ENCODE measurements around the gene TMEM244. TPM values are rescaled to one million over a fixed set of nuclear protein-coding genes. Genes with fewer than 3 reads are reported as not detected.
"Not testable (repeated sequence)": the region's sequence is repeated elsewhere in the genome, so short reads cannot be mapped to it uniquely, and the experiment has no call there.

TMEM244 gene
- total and polyA plus RNA-seq, 10 donors, result not detected

- no peaks in the 10 kb centered on the region for H3K36me3 ChIP-seq
- peaks cover 0 to 6% (median 0%) of the 10 kb centered on the region in 6 donors for H3K4me1 ChIP-seq
- WGBS, 5 donors, result 31 to 52% (median 33%) methylated on average over 8 of the region's 8 CpGs
- no peak for TF ChIP-seq POLR2A (IDR thresholded peaks at IDR 0.05)
- intact Hi-C loops (cut with DNase I; ENCODE audit: low total_unique reads), result no loop called here
- H3K27ac ChIP-seq, result peak overlapping the region in 1 of 8 donors; percentile 26
- no peaks in the 10 kb centered on the region for H3K27me3 ChIP-seq (replicated peaks in 1 of 7)
- H3K9me3 ChIP-seq, result peaks cover 0 to 9% (median 5%) of the 10 kb centered on the region in 8 donors
- DNase-seq, result peak; percentile 71
- H3K4me3 ChIP-seq, result peak overlapping the region in 1 of 8 donors; percentile 15
Observed at GRCh38 chr6:129882510-129883023, 21.5 kb upstream of the TMEM244 start.

- H3K27me3 ChIP-seq (replicated peaks in 1 of 7); intact Hi-C loops (cut with DNase I; ENCODE audit: low total_unique reads); DNase-seq; H3K36me3 ChIP-seq; H3K9me3 ChIP-seq; H3K27ac ChIP-seq; H3K4me3 ChIP-seq: not testable (repeated sequence)
- WGBS, 5 donors, result 83 to 95% (median 89%) methylated on average over 1 of the region's 1 CpG
- peaks cover 0 to 22% (median 8%) of the 10 kb centered on the region in 6 donors for H3K4me1 ChIP-seq
Observed at GRCh38 chr6:129877894-129878293, 16.8 kb upstream of the TMEM244 start.

- DNase-seq, result no peak
- intact Hi-C loops (cut with DNase I; ENCODE audit: low total_unique reads), result no loop called here
- Histone ChIP-seq H3K4me3 (peak overlapping the region in 1 of 8 donors; percentile 18), H3K27ac (peak overlapping the region in 1 of 8 donors; percentile 37), H3K36me3 (no peaks in the 10 kb centered on the region), H3K27me3 (replicated peaks in 1 of 7) (no peaks in the 10 kb centered on the region), H3K4me1 (peaks cover 0 to 17% (median 8%) of the 10 kb centered on the region in 6 donors), H3K9me3 (peaks cover 0 to 9% (median 5%) of the 10 kb centered on the region in 8 donors)
- TF ChIP-seq CTCF (IDR thresholded peaks at IDR 0.05 in 8 of 11, conservative IDR thresholded peaks at IDR 0.05 in 3 of 11), result no peak
- no peak for TF ChIP-seq POLR2AphosphoS5 (IDR thresholded peaks at IDR 0.05)
- no peak for TF ChIP-seq POLR2A (IDR thresholded peaks at IDR 0.05)
- 52 to 62% (median 58%) methylated on average over 6 of the region's 6 CpGs for WGBS, 5 donors
Observed at GRCh38 chr6:129875610-129876520, 14.8 kb upstream of the TMEM244 start.

GRCh38 chr6:129874837-129875236, 13.7 kb upstream of the TMEM244 start:
- Histone ChIP-seq H3K4me3 (no peak overlapping the region), H3K27me3 (replicated peaks in 1 of 7) (no peaks in the 10 kb centered on the region), H3K4me1 (peaks cover 0 to 17% (median 8%) of the 10 kb centered on the region in 6 donors), H3K27ac (no peak overlapping the region), H3K36me3 (no peaks in the 10 kb centered on the region), H3K9me3 (peaks cover 0 to 9% (median 5%) of the 10 kb centered on the region in 8 donors)
- DNase-seq, result no peak
- intact Hi-C loops (cut with DNase I; ENCODE audit: low total_unique reads), result no loop called here
- TF ChIP-seq POLR2A (IDR thresholded peaks at IDR 0.05) (no peak), POLR2AphosphoS5 (IDR thresholded peaks at IDR 0.05) (no peak)

- no peaks in the 10 kb centered on the region for H3K27me3 ChIP-seq (replicated peaks in 1 of 7)
- peaks cover 0 to 17% (median 8%) of the 10 kb centered on the region in 6 donors for H3K4me1 ChIP-seq
- H3K9me3 ChIP-seq, result no peaks in the 10 kb centered on the region
- H3K27ac ChIP-seq, result no peak overlapping the region
- no peak overlapping the region for H3K4me3 ChIP-seq
- no peak for DNase-seq
- WGBS, 5 donors, result 47 to 80% (median 62%) methylated on average over 2 of the region's 2 CpGs
- intact Hi-C loops (cut with DNase I; ENCODE audit: low total_unique reads), result no loop called here
- H3K36me3 ChIP-seq, result no peaks in the 10 kb centered on the region
- TF ChIP-seq POLR2A (IDR thresholded peaks at IDR 0.05) (no peak), CTCF (IDR thresholded peaks at IDR 0.05 in 8 of 11, conservative IDR thresholded peaks at IDR 0.05 in 3 of 11) (no peak), POLR2AphosphoS5 (IDR thresholded peaks at IDR 0.05) (no peak)
Observed at GRCh38 chr6:129872586-129872985, 11.5 kb upstream of the TMEM244 start.
